PC-9 (cell line): ENCODE measurements around the gene GMPR2. TPM values are rescaled to one million over a fixed set of nuclear protein-coding genes. Genes with fewer than 3 reads are reported as not detected.

Source experiments
- BruUV-seq: library from RNA; stranded (reverse); fragments of 400-500 nt; replicated peaks from 2 replicates; lab custom pipeline; 2021; lab: Mats Ljungman, UMichigan
- CTCF ChIA-PET: fragments of 300-600 bp; sonication (Branson Sonifier 250); formaldehyde crosslinking; loops from one replicate; lab custom pipeline; 2022; ENCODE audit warnings: antibody characterized with exemption; lab: Charles Lee
- POLR2A ChIA-PET: fragments of 300-600 bp; sonication (Branson Sonifier 250); formaldehyde crosslinking; loops from one replicate; lab custom pipeline; 2022; ENCODE audit warnings: antibody characterized with exemption; ENCODE audit not compliant: unreplicated experiment; lab: Charles Lee
- DNase-seq, 2 experiments: peaks; one replicate each; pipeline versions ENCODE4 v3.0.0 to v3.0.0-alpha.2; 2015 to 2022; ENCODE audit warnings: mixed read lengths in 1 of 2
- H2AFZ ChIP-seq: fragments of 200-600 bp; sonication (generic); 2 replicates; pipeline ENCODE4 v1.8.1; 2017; ENCODE audit warnings: antibody characterized with exemption
- H3F3A ChIP-seq: fragments of 200-600 bp; sonication (generic); 2 replicates; pipeline ENCODE4 v1.8.1; 2017; ENCODE audit warnings: antibody characterized with exemption, mild to moderate bottlenecking, low read depth; ENCODE audit not compliant: insufficient read depth
- H3K27ac ChIP-seq: fragments of 200-600 bp; sonication (generic); 2 replicates; pipeline ENCODE4 v1.6.1; 2016; ENCODE audit warnings: mixed run types
- H3K27me3 ChIP-seq: fragments of 200-600 bp; sonication (generic); 2 replicates; pipeline ENCODE4 v1.6.1; 2016; ENCODE audit warnings: low read depth, mixed run types; ENCODE audit not compliant: insufficient read depth
- H3K36me3 ChIP-seq: fragments of 200-600 bp; sonication (generic); 2 replicates; pipeline ENCODE4 v1.6.1; 2016; ENCODE audit warnings: low read depth, mixed run types
- H3K4me1 ChIP-seq: fragments of 200-600 bp; sonication (generic); replicated peaks from 2 replicates; pipeline ENCODE4 v1.6.1; 2016; ENCODE audit warnings: mixed run types; ENCODE audit not compliant: insufficient read depth
- H3K4me2 ChIP-seq: fragments of 200-600 bp; sonication (generic); 2 replicates; pipeline ENCODE4 v1.6.1; 2017; ENCODE audit warnings: mixed run types
- H3K4me3 ChIP-seq: fragments of 200-600 bp; sonication (generic); 2 replicates; pipeline ENCODE4 v1.6.1; 2016; ENCODE audit warnings: mixed run types
- H3K79me2 ChIP-seq: fragments of 200-600 bp; sonication (generic); 2 replicates; pipeline ENCODE4 v1.6.1; 2017; ENCODE audit warnings: low read depth, mixed run types
- H3K9me2 ChIP-seq: fragments of 200-600 bp; sonication (generic); 2 replicates; pipeline ENCODE4 v1.8.1; 2017; ENCODE audit warnings: mild to moderate bottlenecking; ENCODE audit not compliant: insufficient read depth
- H3K9me3 ChIP-seq: fragments of 200-600 bp; sonication (generic); 2 replicates; pipeline ENCODE4 v1.8.1; 2016; ENCODE audit warnings: low read depth; ENCODE audit not compliant: insufficient read depth
- H4K20me1 ChIP-seq: fragments of 200-600 bp; sonication (generic); 2 replicates; pipeline ENCODE4 v1.8.1; 2017; ENCODE audit not compliant: insufficient read depth
- EZH2 ChIP-seq: fragments of 200-600 bp; sonication (generic); IDR thresholded peaks from 2 replicates; pipeline ENCODE4 v1.8.0; 2017; ENCODE audit warnings: antibody characterized with exemption, low read depth
- intact Hi-C: fragments of 100-400 bp; cut with micrococcal nuclease; formaldehyde crosslinking; loops from one replicate; pipeline ENCODE4 v1.10.0; 2022; ENCODE audit not compliant: unreplicated experiment
- total RNA-seq: library from RNA; stranded (reverse); gene quantifications from 2 replicates; pipeline ENCODE4 v1.2.3, GENCODE V29; 2021
- TF ChIP-seq, protein P1 (sequence below): fragments of 200-600 bp; sonication (generic); conservative IDR thresholded peaks from 2 replicates; pipeline ENCODE4 v1.6.1; 2017; ENCODE audit warnings: mixed run types, antibody characterized with exemption, mild to moderate bottlenecking, moderate library complexity

The GMPR2 gene
- total RNA-seq, 1 experiment from 2014 or later = 55.3 TPM

DNA sequence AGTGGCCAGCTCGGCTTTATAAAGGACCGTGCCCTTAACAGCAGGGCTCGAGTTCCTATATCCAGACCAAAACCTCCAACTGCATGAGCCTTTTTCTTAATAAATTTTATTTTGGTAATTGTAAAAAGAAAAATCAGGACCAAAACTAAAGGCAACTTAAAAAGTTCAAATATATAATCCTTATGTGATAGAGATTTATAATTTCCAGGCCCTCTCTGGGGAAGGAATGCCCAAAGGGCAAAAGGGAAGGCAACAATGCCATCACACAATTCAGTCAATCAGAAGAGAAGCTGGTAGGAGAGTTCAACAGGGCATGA is 43.7 kb upstream of the GMPR2 start:
- CTCF ChIA-PET = no interaction called here

DNA sequence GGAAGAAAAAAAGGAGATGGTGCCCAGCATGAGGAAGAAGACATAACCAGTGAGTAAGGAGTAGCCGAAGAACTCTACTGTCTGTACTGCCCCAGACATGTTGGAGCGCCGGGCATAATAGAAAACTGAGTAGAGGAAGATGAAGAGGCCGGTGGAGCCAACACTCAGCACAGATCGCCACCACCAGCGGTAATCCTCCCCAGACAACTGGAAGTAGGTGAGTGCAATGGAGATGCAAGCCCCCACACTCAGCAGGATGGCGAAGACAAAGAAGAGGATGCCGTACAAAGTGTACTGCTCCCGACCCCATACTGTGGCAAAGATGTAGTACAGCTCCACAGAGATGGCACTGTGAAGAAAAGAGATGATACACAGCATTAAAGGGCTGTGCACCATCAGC is 43.3 kb upstream of the GMPR2 start:
- H3K4me2 ChIP-seq = peak overlapping the region; percentile 93
- H3K27ac ChIP-seq = no peak overlapping the region
- H3K4me3 ChIP-seq = peak overlapping the region; percentile 88
- ChIA-PET CTCF (no interaction called here), POLR2A (interaction anchor here (1.4 kb wide), 1 partner anchor 53 kb away, joined by 8 read pairs; the partner anchor contains the start of gene TINF2)
- H3K4me1 ChIP-seq = peaks cover 15% of the 10 kb centered on the region
- peaks cover 3% of the 10 kb centered on the region; the same call in 1 of the 2 replicates for H3F3A ChIP-seq
- no TSS peak for BruUV-seq
- H3K9me2 ChIP-seq = no peaks in the 10 kb centered on the region
- no peak for DNase-seq
- no peaks in the 10 kb centered on the region for H3K27me3 ChIP-seq
- H3K9me3 ChIP-seq = no peaks in the 10 kb centered on the region
- H3K36me3 ChIP-seq = no peaks in the 10 kb centered on the region
- no peaks in the 10 kb centered on the region for H4K20me1 ChIP-seq
- peaks cover 22% of the 10 kb centered on the region for H3K79me2 ChIP-seq
- no peak overlapping the region for H2AFZ ChIP-seq
- intact Hi-C loops = no loop called here
- TF ChIP-seq, protein P1, sequence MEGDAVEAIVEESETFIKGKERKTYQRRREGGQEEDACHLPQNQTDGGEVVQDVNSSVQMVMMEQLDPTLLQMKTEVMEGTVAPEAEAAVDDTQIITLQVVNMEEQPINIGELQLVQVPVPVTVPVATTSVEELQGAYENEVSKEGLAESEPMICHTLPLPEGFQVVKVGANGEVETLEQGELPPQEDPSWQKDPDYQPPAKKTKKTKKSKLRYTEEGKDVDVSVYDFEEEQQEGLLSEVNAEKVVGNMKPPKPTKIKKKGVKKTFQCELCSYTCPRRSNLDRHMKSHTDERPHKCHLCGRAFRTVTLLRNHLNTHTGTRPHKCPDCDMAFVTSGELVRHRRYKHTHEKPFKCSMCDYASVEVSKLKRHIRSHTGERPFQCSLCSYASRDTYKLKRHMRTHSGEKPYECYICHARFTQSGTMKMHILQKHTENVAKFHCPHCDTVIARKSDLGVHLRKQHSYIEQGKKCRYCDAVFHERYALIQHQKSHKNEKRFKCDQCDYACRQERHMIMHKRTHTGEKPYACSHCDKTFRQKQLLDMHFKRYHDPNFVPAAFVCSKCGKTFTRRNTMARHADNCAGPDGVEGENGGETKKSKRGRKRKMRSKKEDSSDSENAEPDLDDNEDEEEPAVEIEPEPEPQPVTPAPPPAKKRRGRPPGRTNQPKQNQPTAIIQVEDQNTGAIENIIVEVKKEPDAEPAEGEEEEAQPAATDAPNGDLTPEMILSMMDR = no peak
- no peak for TF ChIP-seq EZH2

More for the DNA sequence above, 43.7 kb upstream of the GMPR2 start:
- intact Hi-C loops = no loop called here
- Histone ChIP-seq H4K20me1 (no peaks in the 10 kb centered on the region), H3K4me3 (peak overlapping the region; percentile 88), H3K9me2 (no peaks in the 10 kb centered on the region), H3F3A (peaks cover 3% of the 10 kb centered on the region; the same call in 1 of the 2 replicates), H3K36me3 (no peaks in the 10 kb centered on the region), H3K4me2 (peak overlapping the region; percentile 93), H3K27ac (peak overlapping the region; percentile 41; the same call in 1 of the 2 replicates), H3K27me3 (no peaks in the 10 kb centered on the region), H3K79me2 (peaks cover 18% of the 10 kb centered on the region), H3K9me3 (no peaks in the 10 kb centered on the region), H2AFZ (no peak overlapping the region), H3K4me1 (peaks cover 11% of the 10 kb centered on the region)
- DNase-seq = no peak
- no TSS peak for BruUV-seq
- TF ChIP-seq EZH2 = no peak
- TF ChIP-seq, protein P1 = no peak
- POLR2A ChIA-PET = interaction anchor here (1.4 kb wide), 1 partner anchor 53 kb away, joined by 8 read pairs; the partner anchor contains the start of gene TINF2

DNA sequence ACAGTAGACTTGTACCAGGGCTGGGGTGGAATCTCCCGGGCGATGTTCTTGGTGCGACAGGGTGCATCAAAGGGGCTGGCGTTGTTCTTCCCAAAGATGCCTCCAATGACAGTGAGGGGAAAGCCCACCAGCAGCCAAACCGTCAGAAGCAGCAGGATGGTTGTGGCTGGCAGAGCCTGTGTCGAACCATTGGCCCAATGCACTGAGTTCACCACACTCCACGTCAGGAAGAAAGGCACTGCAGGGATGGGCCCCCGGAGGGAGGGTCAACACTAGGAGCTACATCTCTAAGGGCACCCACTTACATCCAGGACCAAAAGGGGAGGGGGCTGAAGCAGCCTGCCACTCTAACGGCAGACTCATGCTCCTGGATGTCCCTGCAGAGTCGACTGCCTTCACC is 42.3 kb upstream of the GMPR2 start:
- H2AFZ ChIP-seq = no peak overlapping the region
- CTCF ChIA-PET = interaction anchor here (0.7 kb wide), 1 partner anchor 938 kb away, joined by 5 read pairs; no protein-coding TSS in a partner anchor
- H3K9me3 ChIP-seq = no peaks in the 10 kb centered on the region
- DNase-seq = no peak
- no peaks in the 10 kb centered on the region for H3K9me2 ChIP-seq
- H3K79me2 ChIP-seq = peaks cover 28% of the 10 kb centered on the region
- TF ChIP-seq EZH2 = no peak
- TF ChIP-seq, protein P1 = no peak
- POLR2A ChIA-PET = no interaction called here
- intact Hi-C loops = no loop called here
- H3K36me3 ChIP-seq = no peaks in the 10 kb centered on the region
- H3K4me1 ChIP-seq = peaks cover 18% of the 10 kb centered on the region
- H3K27ac ChIP-seq = no peak overlapping the region
- H3F3A ChIP-seq = peaks cover 3% of the 10 kb centered on the region; the same call in 1 of the 2 replicates
- H3K4me2 ChIP-seq = no peak overlapping the region
- no peaks in the 10 kb centered on the region for H4K20me1 ChIP-seq
- no peaks in the 10 kb centered on the region for H3K27me3 ChIP-seq
- no TSS peak for BruUV-seq
- no peak overlapping the region for H3K4me3 ChIP-seq
